Astrocyte of the cerebellum (primary cell): Measurements from ENCODE around the gene PPARA.

Source experiments
- DNase-seq: peaks from one replicate; pipeline ENCODE4 v3.0.0-alpha.2; 2011; ENCODE audit warnings: low read depth
- H3K4me3 ChIP-seq: 2 replicates; pipeline ENCODE4 v1.5.1; 2011; ENCODE audit warnings: mild to moderate bottlenecking, low read depth, low read length, moderate library complexity
- CTCF ChIP-seq: IDR thresholded peaks from 2 replicates; pipeline ENCODE4 v1.5.1; 2012; ENCODE audit warnings: low read length, low read depth, moderate library complexity, mild to moderate bottlenecking; ENCODE audit errors: missing control alignments
- in situ Hi-C: cut with HindIII; loops from 2 replicates; pipeline ENCODE4 v1.10.0; 2017; ENCODE audit warnings: low sequenced_read_pairs

PPARA gene

GRCh38 chr22:46289244-46289891 lies 139.0 kb downstream of the PPARA start:
- H3K4me3 ChIP-seq: no peak overlapping the region
- in situ Hi-C loops: no loop called here
- no peak for DNase-seq
- no peak for TF ChIP-seq CTCF

GRCh38 chr22:46290121-46290842 lies 140.0 kb downstream of the PPARA start:
- no peak overlapping the region for H3K4me3 ChIP-seq
- in situ Hi-C loops: no loop called here
- TF ChIP-seq CTCF: no peak
- DNase-seq: no peak

GRCh38 chr22:46290843-46291785 lies 140.8 kb downstream of the PPARA start:
- in situ Hi-C loops: no loop called here
- H3K4me3 ChIP-seq: no peak overlapping the region
- TF ChIP-seq CTCF: no peak
- no peak for DNase-seq

GRCh38 chr22:46292173-46292572 lies 141.8 kb downstream of the PPARA start:
- DNase-seq: no peak
- in situ Hi-C loops: no loop called here
- TF ChIP-seq CTCF: no peak
- no peak overlapping the region for H3K4me3 ChIP-seq

GRCh38 chr22:46292732-46293131 lies 142.4 kb downstream of the PPARA start:
- no peak for DNase-seq
- no peak for TF ChIP-seq CTCF
- in situ Hi-C loops: no loop called here
- no peak overlapping the region for H3K4me3 ChIP-seq
